ENCODE measurements around the gene PLA2G2D.

PLA2G2D gene

GRCh38 chr1:20068722-20069121 is 50.6 kb downstream of the PLA2G2D start:
- no peak for DNase-seq (ENCODE audit: low read depth in 2 of 2, low spot score in 1 of 2)

DNA sequence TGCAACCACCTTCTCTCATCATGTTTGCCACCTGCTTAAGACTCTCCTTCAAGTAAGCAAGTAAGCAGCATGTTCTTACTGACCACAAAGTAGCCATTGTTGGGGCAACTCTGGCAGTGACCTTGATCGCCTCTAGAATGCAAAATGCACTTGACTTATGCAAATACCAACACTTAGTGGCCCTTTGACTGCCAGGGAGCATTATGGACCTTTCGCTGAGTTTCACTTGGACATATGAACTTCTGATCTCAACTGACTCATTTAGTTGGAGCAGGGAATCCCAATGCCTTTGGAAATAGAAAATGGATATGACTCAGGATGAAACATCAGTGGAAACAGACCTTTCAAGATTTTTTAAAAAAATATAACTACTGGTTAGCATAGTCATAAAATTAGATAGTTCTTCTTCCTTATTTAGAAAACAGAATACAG is 55.5 kb downstream of the PLA2G2D start:
- no peak for DNase-seq (ENCODE audit: low read depth in 2 of 2, low spot score in 1 of 2)

Measured in stimulated activated CD8-positive, alpha-beta memory T cell treated with anti-CD3 and anti-CD28 coated beads, Interleukin-4, amount 100 ng/mL, for 1 hour (primary cell).